Fibroblast of the aortic adventitia (primary cell): Measurements from ENCODE around the gene CCDC158. TPM values are rescaled to one million over a fixed set of nuclear protein-coding genes. Genes with fewer than 3 reads are reported as not detected.

Source experiments
- DNase-seq: peaks from one replicate; pipeline ENCODE4 v3.0.0-alpha.2; 2010; ENCODE audit warnings: low read depth
- H3K4me3 ChIP-seq: 2 replicates; pipeline ENCODE4 v1.5.1; 2011; ENCODE audit warnings: low read depth, mild to moderate bottlenecking, control low read depth, low read length, moderate library complexity
- CTCF ChIP-seq: IDR thresholded peaks from 2 replicates; pipeline ENCODE4 v1.5.1; 2011; ENCODE audit warnings: mild to moderate bottlenecking, low read length, control low read depth, inconsistent platforms; ENCODE audit not compliant: insufficient read depth
- total RNA-seq: library from RNA; depleted of rRNA; stranded (reverse); fragments of >200 nt; gene quantifications from 2 replicates; pipeline ENCODE4 v1.2.3, GENCODE V29; 2012; ENCODE audit warnings: low replicate concordance

The CCDC158 gene
- total RNA-seq, 1 donor: 0.90 TPM

- TF ChIP-seq CTCF: no peak
- DNase-seq: no peak
- no peak overlapping the region for H3K4me3 ChIP-seq
Observed at GRCh38 chr4:76316131-76316530, 104.8 kb downstream of the CCDC158 start.

GRCh38 chr4:76315267-76315918 is 105.5 kb downstream of the CCDC158 start:
- no peak for TF ChIP-seq CTCF
- no peak overlapping the region for H3K4me3 ChIP-seq
- DNase-seq: no peak

- DNase-seq: no peak
- no peak overlapping the region for H3K4me3 ChIP-seq
- no peak for TF ChIP-seq CTCF
Observed at GRCh38 chr4:76313547-76313946, 107.4 kb downstream of the CCDC158 start.

- no peak overlapping the region for H3K4me3 ChIP-seq
- no peak for DNase-seq
- TF ChIP-seq CTCF: no peak
Observed at GRCh38 chr4:76312457-76312856, 108.5 kb downstream of the CCDC158 start.

GRCh38 chr4:76311896-76312331 is 109.0 kb downstream of the CCDC158 start:
- DNase-seq: no peak
- H3K4me3 ChIP-seq: no peak overlapping the region
- TF ChIP-seq CTCF: no peak

- H3K4me3 ChIP-seq: no peak overlapping the region
- no peak for DNase-seq
- no peak for TF ChIP-seq CTCF
Observed at GRCh38 chr4:76310683-76311082, 110.3 kb downstream of the CCDC158 start.
